ENCODE results near the gene TSPEAR.

GRCh38 chr21:44564099-44564498, 147.3 kb downstream of the TSPEAR start:
- TF ChIP-seq POLR2A (IDR thresholded peaks at IDR 0.05; ENCODE audit: extremely low read depth, insufficient read length) (no peak), CTCF (IDR thresholded peaks at IDR 0.05; ENCODE audit: low read depth, low read length) (no peak), MYC (IDR thresholded peaks at IDR 0.05; ENCODE audit: low read depth, low read length) (no peak)
- TF ChIP-seq, protein P1, sequence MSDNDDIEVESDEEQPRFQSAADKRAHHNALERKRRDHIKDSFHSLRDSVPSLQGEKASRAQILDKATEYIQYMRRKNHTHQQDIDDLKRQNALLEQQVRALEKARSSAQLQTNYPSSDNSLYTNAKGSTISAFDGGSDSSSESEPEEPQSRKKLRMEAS (IDR thresholded peaks at IDR 0.05; ENCODE audit: low read depth, low read length) = no peak

All from NB4 (cell line).